Middle frontal gyrus (tissue), 1 donor: ENCODE measurements around the gene LSM2.
A peak's percentile ranks its signal among the peaks of the same experiment; 100 is the strongest.
"Not testable (repeated sequence)": the region's sequence is repeated elsewhere in the genome, so short reads cannot be mapped to it uniquely, and the experiment has no call there.

Source experiments
- DNase-seq: peaks from one replicate; pipeline ENCODE4 v3.0.0-alpha.2; 2015; ENCODE audit warnings: low spot score; ENCODE audit errors: extremely low spot score

The LSM2 gene

DNA sequence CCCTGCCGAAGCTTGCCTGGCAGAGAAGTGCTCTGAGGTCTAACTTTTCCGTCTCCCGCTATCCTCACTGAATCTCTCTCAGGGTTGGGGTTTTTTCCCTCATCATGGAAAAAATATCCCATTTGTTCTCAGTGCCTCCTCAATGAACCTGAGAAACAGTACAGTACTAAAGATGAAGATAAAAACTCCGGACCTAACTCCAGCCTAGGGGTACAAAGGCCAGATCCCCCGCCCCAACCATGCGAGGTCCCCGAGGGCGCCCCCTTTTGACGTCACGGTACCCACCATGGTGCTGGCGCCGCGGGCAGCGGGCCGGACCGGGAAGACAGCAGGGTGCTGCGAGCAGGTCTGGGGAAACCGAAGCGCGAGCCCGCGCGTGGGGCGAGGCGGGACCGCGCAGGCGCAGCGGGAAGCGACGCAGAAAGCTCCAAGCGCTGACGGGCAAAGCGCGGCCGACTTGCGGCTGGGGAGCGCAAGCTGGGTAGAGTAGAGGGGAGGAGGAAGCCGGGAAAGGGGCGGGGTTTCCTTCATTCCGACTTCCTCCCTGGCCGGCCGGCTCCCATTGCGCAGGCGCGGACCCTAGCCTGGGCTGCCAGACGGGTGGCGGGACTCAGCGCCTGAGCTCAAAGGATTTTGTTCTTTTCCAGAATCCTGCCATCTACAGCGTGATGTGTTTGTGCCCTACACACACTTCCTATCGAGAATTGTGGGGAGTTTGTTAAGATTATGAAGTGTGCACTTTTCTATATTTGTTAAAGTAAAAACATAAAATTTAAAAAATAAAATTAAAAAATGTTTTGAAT is at the start of gene LSM2:
TSS of gene LSM2 (minus strand) at position 497 of the 803 bp plus-strand sequence. CDS start at position 288, 209 bp downstream.
- DNase-seq: peak; percentile 95

- DNase-seq: not testable (repeated sequence)
These were observed 45.4 kb upstream of the LSM2 start for GRCh38 chr6:31851980-31852718.

DNA sequence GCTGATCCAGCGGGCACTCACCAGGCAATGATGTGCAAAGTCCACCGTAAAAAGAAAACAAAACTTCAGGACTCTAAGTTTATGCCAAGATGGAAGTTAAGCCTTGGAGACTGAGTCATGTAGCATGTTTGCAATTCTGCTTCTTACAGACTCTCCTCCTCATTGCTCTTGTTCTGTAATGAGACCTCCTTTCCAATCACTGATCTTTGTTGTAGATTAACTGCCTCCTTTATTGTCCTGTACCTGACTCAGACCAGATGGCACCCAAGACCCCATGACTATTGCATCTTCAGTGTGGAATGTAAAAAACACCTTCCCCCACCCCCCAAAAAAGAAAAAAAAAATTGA is 44.7 kb upstream of the LSM2 start:
- no peak for DNase-seq

DNA sequence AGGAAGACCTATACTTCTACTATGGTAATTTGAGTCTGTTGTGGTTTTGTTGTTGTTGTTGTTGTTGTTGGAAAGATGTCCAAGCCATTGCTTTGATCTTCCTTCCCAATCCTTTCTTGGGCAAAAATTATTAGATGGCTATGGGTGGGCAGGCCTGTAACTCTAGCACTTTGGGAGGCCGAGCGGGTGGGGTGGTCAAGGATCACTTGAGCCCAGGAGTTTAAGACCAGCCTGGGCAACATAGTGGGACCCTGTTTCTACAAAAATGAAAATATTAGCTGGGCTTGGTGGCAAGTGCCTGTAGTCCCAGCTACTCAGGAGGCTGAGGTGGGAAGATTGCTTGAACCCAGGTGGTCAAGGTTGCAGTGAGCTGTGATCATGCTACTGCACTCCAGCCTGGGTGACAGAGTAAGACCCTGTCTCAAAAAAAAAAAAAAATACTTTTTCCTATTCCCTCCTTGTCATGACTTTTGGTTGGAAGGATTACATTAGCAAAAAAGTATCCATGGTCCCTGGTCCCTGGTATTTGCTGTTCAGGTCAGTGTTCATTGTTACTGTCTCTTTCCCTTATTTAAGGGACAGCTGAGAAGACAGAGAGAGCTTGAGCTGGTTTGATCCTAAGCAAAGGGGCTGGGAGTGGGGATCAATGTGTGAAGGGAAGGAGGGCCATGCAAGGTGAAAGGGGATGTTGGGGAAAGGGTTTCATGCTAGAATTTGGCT is 44.2 kb upstream of the LSM2 start:
- no peak for DNase-seq

DNA sequence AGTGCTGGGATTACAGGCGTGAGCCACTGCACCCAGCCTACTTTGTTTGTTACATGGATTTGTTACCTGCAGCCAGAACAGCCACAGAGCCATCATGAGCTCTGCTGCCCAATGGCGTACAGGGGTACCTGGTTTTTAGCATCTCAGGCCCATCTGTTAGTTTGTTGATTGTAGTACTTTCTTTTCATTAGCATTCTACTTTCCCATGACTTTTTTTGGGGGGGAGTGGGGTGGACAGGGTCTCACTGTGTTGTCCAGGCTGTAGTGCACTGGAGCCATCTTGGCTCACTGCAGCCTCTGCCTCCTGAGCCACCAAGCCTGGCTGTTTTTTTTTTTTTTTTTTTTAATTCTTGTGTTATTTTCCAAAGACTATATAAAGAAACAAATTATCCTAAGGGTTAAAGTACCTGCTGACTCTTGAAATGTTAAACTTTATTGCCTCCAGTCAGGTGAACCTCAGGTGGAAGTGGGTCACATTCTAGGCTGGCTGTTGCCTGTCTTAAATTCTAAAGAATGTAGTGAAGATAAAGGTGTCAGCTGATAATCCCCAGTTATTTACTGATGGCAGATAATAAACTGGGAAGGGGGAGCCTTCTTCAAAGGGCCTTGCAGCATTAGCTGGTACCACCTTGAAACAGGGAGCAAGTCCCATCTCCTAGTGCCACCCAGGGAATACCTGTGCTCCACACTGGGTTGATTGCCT is 40.7 kb upstream of the LSM2 start:
- DNase-seq: no peak

GRCh38 chr6:31844507-31844906 is 37.7 kb upstream of the LSM2 start:
- no peak for DNase-seq

DNA sequence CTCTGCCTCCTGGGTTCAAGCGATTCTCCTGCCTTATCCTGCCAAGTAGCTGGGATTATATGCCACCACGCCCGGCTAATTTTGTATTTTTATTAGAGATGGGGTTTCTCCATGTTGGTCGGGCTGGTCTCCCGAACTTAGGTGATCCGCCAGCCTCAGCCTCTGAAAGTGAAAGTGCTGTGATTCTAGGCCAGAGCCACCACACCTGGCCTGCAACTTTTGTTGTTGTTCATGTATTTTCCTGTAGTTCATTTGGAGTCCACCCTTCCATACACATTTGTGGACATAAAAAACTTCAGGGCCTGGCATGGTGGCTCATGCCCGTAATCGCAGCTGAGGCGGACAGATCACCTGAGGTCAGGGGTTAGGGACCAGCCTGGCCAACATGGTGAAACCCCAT is 35.3 kb upstream of the LSM2 start:
- DNase-seq: no peak

DNA sequence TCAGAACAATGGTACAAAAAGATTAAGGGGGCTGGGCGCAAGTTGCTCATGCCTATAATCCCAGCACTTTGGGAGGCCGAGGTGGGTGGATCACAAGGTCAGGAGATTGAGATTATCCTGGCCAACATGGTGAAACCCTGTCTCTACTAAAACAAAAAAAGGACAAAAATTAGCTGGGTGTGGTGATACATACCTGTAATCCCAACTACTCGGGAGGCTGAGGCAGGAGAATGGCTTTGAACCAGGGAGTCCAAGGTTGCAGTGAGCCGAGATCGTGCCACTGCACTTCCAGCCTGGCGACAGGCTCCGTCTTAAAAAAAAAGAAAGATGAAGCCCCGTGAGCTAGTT is 33.0 kb upstream of the LSM2 start:
- not testable (repeated sequence) for DNase-seq

GRCh38 chr6:31838968-31839367 is 32.2 kb upstream of the LSM2 start:
- DNase-seq: no peak

DNA sequence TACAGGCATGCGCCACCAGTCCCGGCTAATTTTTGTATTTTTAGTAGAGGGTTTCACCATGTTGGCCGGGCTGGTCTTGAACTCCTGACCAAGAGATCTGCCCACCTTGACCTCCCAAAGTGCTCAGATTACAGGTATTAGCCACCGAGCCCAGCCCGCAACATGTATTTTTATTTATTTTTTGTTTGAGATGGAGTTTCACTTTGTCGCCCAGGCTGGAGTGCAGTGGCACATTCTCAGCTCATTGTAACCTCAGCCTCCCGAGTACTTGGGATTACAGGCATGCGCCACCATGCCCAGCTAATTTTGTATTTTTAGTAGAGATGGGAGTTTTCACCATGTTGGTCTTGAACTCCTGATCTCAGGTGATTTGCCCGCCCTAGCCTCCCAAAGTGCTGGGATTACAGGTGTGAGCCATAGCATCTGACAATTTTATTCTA is 31.4 kb upstream of the LSM2 start:
- not testable (repeated sequence) for DNase-seq

- DNase-seq: no peak
These were observed 30.8 kb upstream of the LSM2 start for GRCh38 chr6:31837369-31838113.

DNA sequence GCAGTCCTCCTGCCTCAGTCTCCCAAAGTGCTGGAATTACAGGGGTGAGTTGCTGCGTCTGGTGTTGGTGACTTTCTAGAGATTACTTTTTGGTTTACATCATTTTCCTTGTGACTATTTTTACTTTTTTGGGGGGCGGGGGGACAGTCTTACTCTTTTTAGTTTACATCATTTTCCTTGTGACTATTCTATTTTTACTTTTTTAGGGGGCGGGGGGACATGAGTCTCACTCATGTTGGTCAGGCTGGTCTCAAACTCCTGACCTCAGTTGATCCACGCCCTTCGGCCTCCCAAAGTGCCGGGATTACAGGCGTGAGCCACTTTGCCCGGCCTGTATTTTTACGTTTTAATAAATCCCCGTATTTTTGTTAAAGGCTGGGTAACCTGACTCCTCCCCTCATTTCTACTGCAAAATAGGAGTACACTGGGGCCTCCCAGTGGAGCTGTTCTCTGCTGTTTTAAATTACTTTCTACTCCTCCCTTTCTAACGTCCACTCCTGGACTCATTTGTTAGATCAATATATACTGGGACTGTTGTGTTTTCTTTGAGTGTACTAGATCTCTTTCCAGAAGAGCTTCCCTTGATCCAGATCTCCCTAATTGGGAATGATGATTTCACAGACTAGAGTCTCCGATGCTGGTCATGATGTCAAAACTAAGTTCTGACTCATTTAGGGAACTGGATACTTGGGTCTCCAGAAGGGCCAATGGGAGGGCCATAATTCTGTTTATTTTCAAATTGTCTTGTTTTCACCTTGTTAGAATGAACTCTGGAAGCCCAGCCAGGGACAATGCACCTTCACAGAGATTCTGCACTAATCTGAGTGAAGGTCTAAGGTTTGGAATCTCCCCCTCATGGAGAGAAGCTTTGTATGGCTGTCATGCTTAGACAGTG is 30.0 kb upstream of the LSM2 start:
- DNase-seq: no peak

DNA sequence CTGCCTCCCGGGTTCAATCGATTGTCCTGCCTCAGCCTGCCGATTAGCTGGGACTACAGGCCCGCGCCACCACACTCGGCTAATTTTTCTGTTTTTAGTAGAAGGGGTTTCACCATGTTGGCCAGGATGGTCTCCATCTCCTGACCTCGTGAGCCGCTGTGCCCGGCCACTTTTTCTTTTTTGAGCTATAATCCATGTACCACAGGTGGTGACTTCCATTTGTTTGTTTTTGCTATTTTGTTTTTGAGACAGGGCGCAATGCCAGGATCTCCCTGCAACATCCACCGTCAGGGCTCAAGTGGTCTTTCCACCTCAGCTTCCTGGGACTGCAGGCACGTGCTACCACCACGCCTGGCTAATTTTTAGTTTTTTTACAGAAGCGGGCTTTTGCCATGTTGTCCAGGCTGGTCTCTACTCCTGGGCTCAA is 29.3 kb upstream of the LSM2 start:
- no peak for DNase-seq

DNA sequence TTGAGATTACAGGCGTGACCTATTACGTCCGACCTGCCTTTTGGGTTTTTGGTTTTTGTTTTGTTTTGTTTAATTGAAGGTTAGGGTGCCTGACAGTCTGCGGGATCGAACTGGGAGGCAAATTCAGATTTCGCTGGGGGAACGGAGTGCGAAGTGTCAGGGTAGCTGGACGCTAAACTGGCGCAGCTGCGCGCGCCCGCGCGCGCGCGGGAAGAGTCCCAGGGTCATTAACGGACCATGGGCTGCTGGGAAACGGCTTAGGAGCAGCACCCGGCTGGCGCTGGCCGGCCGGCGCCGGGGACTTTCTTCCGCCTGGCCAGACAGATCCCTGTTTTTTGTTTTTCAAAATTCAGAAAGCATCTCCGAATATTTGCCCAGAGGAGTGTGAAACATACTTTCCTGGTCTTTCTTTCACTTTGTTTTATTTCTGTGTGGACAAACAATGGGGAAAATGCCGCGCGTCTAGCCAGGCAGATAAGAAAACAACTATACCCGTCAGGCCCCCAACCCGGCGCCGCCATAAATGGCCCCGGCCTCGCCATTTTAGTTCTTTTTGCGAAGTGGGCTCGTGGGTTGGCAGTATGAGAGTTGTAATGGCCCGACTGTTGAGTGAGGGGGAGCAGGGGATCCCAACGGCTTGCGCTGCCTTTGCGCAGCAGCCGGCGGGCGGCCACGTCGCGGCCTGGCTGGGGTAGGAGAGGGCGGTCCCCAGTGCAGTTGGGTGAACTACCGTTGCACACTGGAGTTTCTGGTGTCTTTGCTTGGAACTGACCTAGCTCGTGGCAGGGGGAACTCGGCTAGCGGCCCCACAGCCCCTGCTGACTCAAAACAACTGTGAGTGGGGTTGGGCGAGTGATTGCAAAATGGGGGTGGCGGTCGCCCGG is 27.8 kb upstream of the LSM2 start:
- DNase-seq: peak; percentile 78

DNA sequence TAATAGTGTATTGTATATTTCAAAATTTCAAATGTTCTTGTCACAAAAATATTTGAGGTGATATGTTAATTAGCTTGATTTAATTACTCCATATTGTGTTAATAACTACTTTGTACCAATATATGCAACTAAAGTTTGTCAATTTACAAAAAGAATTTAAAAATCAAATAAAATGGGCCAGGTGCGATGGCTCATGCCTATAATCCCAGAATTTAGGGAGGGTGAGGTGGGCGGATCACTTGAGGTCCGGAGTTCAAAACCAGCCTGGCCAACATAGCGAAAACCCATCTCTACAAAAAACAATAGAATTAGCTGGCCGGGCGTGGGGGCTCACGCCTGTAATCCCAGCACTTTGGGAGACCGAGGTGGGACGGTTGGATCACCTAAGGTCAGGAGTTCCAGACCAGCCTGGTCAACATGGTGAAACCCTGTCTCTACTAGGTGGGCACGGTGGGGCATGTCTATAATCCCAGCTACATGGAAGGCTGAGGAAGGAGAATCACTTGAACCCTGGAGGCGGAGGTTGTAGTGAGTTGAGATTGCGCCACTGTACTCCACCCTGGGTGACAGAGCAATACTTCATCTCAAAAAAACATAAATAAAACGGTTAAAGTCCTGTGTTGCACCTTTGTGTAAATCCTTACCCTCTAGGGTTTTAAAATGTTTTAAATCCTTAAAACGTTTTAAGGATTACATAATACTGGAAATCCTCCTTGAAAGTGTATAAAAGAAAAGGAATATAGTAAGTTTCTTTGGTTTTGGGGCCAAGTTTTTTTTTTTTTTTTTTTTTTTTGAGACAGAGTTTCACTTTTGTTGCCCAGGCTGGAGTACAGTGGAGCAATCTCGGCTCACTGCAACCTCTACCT is 24.8 kb upstream of the LSM2 start:
- no peak for DNase-seq

DNA sequence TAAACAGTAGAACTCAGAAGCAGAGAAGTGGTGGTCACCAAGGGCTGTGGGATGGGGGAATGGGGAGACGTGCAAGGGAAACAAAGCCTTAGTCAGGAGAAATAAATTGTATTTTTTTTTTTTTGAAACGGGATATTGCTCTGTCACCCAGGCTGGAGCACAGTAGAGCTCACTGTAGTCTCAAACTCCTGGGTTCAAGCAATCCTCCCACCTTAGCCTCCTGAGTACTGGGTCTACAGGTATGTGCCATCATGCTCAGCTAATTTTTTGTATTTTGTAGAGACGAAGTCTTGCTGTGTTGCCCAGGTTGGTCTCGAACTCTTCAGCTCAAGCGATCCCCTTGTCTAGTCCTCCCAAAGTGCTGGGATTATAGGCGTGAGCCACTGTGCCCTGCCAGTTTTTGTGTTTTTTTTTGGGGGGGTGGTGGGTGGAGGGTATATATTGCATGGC is 24.1 kb upstream of the LSM2 start:
- no peak for DNase-seq

DNA sequence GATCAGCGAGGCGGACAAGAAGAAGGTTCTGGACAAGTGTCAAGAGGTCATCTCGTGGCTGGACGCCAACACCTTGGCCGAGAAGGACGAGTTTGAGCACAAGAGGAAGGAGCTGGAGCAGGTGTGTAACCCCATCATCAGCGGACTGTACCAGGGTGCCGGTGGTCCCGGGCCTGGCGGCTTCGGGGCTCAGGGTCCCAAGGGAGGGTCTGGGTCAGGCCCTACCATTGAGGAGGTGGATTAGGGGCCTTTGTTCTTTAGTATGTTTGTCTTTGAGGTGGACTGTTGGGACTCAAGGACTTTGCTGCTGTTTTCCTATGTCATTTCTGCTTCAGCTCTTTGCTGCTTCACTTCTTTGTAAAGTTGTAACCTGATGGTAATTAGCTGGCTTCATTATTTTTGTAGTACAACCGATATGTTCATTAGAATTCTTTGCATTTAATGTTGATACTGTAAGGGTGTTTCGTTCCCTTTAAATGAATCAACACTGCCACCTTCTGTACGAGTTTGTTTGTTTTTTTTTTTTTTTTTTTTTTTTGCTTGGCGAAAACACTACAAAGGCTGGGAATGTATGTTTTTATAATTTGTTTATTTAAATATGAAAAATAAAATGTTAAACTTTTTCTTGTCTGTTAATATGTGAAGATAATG is 23.0 kb upstream of the LSM2 start:
- DNase-seq: no peak
